GM18517 (cell line): ENCODE results near the gene WTAP.
"Not testable (repeated sequence)": the region's sequence is repeated elsewhere in the genome, so short reads cannot be mapped to it uniquely, and the experiment has no call there.

Experiments
- ATAC-seq: cut with Tn5 transposase; IDR thresholded peaks from one replicate; pipeline ENCODE4 v1.9.1; 2021; ENCODE audit warnings: mild to moderate bottlenecking, moderate library complexity; ENCODE audit not compliant: unreplicated experiment

WTAP gene

GRCh38 chr6:159726918-159727716 lies at the start of gene WTAP:
Gene WTAP (plus strand): TSS chr6:159727506. CDS start chr6:159736266, 8,760 bp downstream.
- peak; percentile 73 for ATAC-seq

DNA sequence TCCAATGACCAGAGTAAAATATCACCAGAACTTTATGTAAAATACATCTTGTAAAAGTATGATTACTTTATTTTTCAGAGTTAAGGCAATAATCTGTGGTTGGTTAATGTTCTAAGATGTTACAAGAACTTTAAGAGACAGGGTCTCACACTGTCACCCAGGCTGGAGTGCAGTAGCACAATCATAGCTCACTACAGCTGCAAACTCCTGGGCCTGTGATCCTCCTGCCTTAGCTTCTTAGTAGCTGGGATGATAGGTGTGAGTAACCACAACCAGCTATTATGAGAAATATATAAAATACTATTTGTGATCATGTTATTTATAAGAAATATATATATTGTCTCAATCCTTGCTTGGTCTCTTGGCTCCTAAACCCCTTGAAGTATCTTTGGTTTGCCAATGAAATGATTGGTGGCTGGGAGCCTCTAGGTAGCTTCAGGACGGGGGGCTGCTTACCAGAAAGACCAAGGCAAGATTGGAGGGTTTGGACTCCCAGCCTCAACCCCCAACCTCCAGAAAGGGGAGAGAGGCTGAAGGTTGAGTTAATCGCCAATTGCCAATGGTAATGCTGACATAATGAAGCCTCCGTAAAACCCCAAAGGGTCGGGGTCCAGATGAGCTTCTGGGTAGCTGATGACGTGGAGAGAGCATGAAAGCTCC lies 49.7 kb upstream of the WTAP start:
- no peak for ATAC-seq

GRCh38 chr6:159678574-159678973 lies 48.7 kb upstream of the WTAP start:
- ATAC-seq, result no peak

GRCh38 chr6:159679091-159680077 lies 47.9 kb upstream of the WTAP start:
- ATAC-seq, result no peak

- ATAC-seq, result no peak
These were observed 47.2 kb upstream of the WTAP start for GRCh38 chr6:159680104-159680503.

DNA sequence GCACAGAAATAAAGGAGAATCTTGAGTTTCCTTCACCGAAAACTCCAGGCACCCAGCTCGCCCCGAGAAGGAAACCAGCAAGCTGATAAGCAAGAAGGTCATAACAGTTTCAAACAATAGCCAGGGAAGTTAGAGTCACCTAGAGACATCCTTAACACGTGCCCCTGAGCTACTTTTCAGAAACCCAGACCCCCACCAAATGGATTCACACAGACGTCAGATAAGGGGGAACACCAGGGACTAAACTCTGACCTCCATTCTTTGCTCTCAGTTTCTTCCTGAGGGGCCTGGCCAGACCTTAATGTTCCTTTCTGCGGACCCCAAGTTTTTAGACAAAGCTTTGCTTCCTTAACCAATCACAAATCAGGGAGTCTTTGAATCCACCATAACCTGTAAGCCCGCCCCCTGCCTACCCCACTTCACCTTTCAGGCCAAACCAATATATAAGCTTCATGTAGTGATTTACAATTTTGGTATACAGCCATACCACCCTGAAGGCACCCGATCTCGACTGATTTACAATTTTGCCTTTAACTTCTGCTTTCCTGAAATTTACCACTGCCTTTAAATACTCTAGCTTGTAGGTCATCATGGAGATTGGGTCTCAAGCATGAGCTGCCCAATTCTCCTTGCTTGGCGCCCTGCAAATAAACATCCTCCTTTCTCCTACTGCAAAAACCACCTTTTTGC lies 46.0 kb upstream of the WTAP start:
- no peak for ATAC-seq

DNA sequence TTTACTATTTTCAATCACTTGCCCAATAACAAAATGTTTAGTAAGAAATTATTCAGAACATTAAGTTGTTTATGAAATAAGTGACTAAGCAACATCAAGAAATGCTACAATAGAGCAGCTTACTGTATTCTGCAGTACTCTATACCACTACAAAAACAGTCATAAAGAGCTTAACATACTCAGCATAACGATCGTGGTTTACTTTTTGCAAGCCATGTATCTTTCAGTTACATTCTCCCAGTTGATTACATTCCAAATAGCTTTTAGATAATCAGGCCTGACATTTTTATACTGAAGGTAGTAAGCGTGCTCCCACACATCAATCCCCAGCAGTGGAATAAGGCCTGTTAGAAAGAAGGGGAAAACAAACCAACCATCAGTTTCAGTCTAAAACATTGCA lies 45.0 kb upstream of the WTAP start:
- no peak for ATAC-seq

- no peak for ATAC-seq
These were observed 44.5 kb upstream of the WTAP start for GRCh38 chr6:159682810-159683209.

GRCh38 chr6:159684013-159684304 lies 43.3 kb upstream of the WTAP start:
- ATAC-seq, result no peak

GRCh38 chr6:159686040-159686439 lies 41.3 kb upstream of the WTAP start:
- ATAC-seq, result no peak

- no peak for ATAC-seq
These were observed 40.6 kb upstream of the WTAP start for GRCh38 chr6:159686703-159687102.

DNA sequence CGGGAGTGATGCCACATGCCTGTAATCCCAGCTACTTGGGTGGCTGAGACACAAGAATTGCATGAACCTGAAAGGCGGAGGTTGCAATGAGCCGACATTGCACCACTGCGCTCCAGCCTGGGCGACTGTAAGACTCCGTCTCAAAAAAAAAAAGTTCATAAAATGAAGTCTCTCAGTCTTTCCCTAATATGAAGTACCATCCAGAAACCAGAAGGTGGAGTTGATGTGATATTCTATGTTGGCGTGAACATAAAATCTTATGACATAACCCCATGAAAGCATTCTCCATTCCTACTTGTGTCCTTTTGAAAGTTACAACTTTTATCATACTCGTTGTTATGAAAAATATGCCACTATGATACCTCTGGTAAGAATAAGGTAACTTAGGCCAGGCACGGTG lies 40.0 kb upstream of the WTAP start:
- ATAC-seq, result no peak

DNA sequence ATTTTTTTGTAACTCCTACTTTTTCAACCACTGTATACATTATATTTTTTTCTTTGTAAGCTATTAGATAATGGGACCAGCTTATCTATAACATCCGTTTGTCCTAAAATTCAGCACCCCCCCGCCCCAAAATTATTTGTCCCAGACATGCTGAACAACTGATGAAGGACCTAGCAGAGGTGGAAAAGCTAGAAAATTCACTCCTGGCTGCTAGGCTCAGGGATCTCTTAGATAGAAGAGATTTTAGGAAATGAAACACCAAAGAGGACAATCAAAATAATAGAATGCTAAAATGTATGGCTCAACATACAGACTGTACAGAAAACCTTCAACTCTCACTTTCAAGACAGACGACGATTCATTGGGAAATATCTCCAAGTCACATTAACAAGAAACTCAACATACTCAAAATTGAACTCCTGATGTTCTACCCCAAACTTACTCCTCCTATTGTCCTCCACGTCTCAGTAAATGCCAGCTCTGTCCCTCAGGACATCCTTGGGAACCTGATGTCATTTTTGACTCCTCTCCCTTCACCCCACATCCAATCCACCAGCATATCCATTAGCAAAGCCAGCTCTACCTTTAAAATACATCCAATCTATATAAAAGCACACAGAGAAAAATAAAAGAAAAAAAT lies 38.9 kb upstream of the WTAP start:
- no peak for ATAC-seq

DNA sequence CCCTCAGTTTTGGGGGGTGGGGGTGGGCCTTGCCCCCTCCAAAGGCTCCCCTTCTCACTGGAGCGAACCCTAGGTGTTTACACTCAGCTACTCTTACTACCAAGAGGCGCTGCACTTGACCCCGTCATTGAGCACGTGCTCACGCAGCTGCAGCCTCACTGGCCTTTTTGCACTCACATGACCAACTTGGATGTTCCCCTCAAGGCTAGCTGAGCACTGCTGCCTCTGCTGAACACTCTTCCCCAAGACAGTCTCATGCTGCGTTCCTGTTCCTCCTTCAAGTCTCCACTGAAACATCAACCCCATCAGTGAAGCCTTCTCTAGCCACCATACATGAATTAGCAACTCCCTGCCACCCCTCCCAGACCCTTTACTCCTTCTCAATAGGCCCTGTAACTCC lies 38.3 kb upstream of the WTAP start:
- no peak for ATAC-seq

DNA sequence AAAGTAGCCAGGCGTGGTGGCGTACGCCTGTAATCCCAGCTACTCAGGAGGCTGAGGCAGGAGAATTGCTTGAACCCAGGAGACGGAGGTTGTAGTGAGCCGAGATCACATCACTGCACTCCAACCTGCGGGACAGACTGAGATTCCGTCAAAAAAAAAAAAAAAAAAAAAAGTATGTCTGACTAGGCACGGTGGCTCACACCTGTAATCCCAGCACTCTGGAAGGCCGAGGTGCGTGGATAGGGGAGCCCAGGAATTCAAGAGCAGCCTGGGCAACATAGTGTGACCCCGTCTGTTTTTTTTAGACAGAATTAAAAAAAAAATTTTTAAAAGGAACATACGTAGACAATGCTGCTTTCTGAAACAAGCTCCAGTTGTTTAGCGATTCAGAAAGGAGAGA lies 37.2 kb upstream of the WTAP start:
- ATAC-seq, result not testable (repeated sequence)

GRCh38 chr6:159691133-159691962 lies 36.0 kb upstream of the WTAP start:
- ATAC-seq, result no peak

GRCh38 chr6:159691963-159692287 lies 35.4 kb upstream of the WTAP start:
- no peak for ATAC-seq

DNA sequence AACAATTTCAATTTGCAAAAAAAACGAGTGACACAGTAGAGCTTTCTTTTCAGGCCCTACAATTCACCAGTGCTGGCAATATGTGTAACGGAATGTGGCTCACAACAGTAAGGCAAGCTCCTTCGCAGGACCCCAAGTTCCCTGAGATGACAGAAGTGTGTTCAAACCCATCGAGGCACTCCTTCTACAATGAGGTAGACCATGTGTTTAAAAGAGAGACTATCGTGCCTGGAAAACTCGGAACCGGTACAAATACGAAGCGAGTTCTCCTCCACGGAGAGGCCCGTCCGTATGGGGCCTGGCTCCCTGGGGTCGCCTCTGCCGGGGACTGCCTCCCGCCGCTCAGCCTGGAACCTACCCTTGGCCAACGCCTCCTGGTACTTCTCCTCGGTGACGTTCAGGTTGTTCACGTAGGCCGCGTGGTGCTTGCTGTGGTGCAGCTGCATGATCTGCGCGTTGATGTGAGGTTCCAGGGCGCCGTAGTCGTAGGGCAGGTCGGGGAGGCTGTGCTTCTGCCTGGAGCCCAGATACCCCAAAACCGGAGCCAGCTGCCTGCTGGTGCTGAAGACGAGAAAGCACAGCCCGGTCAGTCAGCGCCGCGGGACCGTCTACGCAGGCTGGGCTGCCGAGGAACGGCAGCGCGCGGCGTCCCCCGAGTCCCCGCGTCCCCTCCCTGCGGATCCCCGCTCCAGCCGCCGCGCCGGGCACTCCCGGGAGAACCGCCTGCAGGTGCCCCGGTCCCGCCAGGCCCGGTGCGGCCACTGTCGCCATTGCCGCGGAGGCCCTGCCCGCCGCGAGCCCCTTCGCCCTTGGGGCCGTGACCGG lies 34.8 kb upstream of the WTAP start:
- ATAC-seq, result peak; percentile 28
